Head of caudate nucleus (tissue), 42 donors: Measurements from ENCODE around the gene SPATA46.

Experiments used
- DNase-seq, 42 donors: peaks; one replicate each; pipeline versions ENCODE4 v3.0.0 to v3.0.0-alpha.2; 2020 to 2021; ENCODE audit warnings: mixed read lengths in 7 of 42
- intact Hi-C: fragments of 100-400 bp; cut with DNase I; formaldehyde crosslinking; loops from one replicate; pipeline ENCODE4 v1.15.0; 2022

The SPATA46 gene

DNA sequence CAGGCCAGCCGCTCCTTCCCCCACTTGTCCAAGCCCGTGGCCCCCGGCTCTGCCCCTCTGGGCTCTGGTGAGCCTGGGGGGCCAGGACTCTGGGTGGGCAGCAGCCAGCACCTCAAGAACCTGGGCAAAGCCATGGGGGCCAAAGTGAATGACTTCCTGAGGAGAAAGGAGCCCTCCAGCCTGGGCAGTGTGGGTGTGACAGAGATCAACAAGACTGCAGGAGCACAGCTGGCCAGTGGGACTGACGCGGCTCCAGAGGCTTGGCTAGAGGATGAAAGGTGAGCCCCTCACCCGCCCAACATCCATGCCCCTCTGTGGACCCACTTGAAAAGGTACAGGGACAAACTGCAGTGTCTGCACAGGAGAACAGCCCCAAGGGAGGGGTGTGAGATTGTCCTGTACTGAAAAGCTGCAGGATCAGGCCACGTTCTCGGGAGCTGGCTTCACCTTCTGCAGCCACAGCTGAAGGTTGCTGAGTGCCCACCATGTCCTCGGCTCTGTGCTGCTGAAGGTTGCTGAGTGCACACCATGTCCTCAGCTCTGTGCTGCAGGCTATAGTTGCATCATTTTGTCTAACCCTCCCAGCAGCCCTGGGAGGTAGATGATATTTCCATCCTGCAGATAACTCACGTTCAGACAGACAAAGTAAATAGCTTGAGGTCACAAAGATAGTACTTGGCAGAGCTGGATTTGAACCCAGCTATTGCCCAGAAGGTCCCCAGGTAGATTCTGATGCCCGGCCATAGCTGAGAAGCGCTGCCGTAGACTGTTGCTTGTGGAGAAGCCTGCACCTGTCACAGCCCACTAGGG, 5.5 kb upstream of the SPATA46 start:
- intact Hi-C loops = no loop called here
- DNase-seq = peak in 2 of 42 donors; percentile 9 to 10

DNA sequence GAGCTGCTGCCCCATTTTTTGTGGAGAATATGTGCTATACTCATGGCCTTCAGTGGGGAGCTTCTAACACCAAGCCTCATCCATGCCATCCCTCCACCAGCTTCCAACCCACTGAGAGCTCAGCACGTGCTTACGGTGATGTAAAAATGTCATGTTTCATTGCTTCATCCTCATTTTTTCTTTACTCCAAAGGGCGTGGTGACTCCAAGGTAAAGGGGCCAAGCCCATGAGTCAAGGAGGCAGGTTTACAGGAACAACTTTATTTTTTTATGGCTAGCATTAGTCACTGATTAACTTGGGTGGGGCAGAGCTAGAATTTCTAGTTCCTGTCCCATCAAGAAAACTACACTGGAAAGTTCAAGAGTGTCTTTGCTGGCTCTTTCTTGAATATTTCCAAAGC, 4.7 kb upstream of the SPATA46 start, which contains the start of gene C1orf226:
C1orf226 (plus strand) TSS at position 346 of the 400 bp plus-strand sequence. CDS start 174 bp downstream, outside the sequence.
- intact Hi-C loops = no loop called here
- DNase-seq = peak in 2 of 42 donors; percentile 4

DNA sequence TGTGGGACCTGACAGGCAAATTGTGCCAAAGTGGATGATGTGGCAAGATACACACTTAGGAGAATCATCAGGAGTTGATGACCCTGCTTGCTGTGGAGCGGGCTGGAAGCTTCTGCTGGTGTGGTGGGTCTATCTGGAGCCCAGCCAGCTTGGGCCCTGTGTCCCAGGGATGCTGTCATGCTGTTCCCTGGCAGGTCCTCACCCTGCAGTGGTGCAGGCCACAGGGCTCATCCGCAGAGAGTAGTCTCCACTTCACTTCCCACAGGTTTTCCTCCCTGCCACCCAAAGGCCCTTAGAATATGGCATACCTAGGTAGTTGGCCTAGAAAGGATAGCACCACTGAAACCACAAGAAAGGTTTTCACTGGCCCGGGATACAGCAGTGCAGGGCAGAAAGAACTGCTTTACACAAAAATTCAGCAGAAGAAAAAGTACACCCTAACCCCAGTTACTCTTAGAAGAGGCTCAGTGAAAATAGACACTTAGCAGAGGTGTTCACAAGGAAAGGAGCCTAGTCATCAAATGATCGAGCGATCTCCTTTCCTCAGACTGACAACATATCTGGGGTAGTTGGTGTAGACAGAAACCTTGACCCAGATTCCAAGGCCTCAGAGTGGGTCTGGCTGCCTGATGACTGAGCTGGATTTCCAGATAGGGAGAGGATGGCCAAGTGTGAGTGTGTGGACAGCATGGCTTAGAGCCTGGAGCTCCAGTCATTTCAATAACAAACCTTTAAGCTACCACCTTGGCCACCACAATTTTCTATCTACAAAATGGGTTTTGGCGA, 3.6 kb upstream of the SPATA46 start:
- intact Hi-C loops = no loop called here

DNA sequence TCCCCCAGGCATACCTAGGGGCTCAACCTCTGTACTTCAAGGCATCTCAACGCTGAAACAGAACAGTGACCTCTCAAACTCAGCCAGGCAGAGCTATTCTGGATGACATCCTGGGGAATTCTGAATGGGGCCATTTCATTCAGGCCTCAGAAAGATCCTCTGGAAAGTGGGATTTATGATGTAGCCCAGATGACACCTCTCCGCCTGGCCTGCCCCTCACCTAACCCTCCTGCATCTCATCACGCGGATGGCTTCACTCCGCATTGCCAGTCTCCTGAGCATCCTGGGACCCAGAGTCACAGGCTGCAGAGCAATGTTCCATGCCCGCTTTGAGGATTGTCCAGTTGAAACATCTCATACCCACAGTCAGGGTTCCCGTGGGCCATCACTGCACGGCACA, 1.2 kb downstream of the SPATA46 start:
- no peak for DNase-seq

More for the DNA sequence above, 3.6 kb upstream of the SPATA46 start:
- DNase-seq = peak in 2 of 42 donors; percentile 10 to 34

DNA sequence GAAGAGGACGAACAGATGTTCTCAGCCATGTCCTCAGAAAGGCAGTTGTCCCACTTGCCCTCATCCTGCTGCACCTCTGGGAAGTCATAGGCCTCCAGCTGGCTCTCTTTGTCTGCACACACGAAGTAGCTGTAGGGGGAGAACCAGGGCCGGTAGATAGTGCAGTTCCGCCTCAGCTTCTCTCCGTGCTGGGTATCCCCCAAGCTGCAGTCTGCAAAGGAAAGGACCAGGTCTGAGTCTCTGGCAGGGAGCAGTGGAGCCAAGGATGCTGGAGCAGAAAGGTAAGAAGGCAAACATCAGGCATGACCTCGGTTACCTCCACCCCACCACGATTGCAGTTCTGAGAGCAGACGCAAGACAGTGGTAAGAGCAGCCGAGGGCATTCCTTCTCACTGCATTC, 2.2 kb downstream of the SPATA46 start:
- DNase-seq = no peak
- intact Hi-C loops = no loop called here

More for the DNA sequence above, 1.2 kb downstream of the SPATA46 start:
- intact Hi-C loops = no loop called here

GRCh38 chr1:162373541-162374260, 3.0 kb downstream of the SPATA46 start:
- no peak for DNase-seq
- intact Hi-C loops = no loop called here

DNA sequence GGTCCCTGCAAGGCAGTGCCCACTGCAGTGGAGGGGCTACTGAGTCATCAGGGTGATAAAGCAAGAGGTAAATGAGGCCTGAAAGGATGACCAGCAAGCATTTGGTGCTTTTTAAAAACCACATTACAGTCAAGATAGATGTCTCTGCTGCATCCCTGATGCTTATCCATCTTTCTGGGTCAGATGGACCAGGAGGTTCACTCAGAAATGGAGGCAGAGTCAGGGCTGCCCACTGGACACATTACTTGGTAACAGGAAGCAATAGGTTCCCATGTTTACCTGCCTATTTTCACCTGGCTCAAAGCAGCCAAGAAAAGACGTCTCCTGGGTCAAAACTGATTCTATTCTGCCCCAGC, 3.6 kb downstream of the SPATA46 start:
- no peak for DNase-seq
- intact Hi-C loops = no loop called here

DNA sequence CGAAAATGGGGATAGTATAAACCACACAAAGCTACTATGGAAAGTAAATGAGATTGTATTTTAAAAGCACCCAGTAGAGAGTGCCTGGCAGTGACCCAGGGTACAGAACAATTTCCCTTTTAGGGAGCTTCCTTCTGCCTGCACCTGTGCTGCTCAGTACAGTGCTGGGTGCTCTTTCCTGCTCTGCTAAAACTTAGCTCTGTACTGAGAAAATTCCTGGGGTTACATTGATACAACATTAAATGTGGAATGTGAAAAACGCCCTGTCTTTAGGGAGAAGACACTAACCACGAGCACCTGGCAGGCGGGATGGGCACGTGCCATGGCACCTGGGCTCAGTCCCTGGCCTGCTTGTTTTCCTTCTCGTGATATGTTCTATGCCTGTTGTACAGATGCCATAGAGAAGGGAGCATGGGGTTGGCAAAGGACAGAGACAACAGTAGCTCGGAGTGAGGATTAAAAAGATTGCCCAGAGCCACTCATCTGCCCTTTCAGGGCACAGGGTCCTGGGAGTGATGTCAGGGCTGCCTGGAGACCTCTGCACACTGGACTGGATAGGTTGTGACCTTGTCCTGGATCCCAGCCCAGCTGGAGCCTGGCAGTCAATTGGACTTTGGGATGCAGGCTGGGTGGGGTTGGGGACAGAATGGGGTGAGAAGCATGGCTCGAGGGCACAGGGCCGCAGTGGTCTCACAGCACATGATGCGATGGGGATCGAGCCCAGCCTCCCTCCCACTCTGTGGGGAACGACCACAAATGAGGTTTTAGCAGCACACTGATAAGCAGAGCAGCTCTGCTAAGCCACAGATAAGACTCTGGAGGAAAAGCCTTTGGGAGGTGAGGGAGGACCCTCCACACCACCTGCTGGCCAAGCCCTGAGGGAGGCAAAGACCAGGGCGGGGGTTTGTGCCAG, 4.2 kb downstream of the SPATA46 start:
- intact Hi-C loops = no loop called here
- peak in 1 of 42 donors; percentile 4 for DNase-seq

GRCh38 chr1:162371611-162372010, 5.0 kb downstream of the SPATA46 start:
- intact Hi-C loops = no loop called here
- peak in 1 of 42 donors; percentile 7 for DNase-seq

- intact Hi-C loops = no loop called here
- DNase-seq = peak in 2 of 42 donors; percentile 2 to 5
Observed at GRCh38 chr1:162370721-162371120, 5.9 kb downstream of the SPATA46 start.

- no peak for DNase-seq
- intact Hi-C loops = no loop called here
Observed at GRCh38 chr1:162370161-162370560, 6.5 kb downstream of the SPATA46 start.

GRCh38 chr1:162369571-162369970, 7.1 kb downstream of the SPATA46 start:
- intact Hi-C loops = no loop called here
- peak in 2 of 42 donors; percentile 7 to 33 for DNase-seq

DNA sequence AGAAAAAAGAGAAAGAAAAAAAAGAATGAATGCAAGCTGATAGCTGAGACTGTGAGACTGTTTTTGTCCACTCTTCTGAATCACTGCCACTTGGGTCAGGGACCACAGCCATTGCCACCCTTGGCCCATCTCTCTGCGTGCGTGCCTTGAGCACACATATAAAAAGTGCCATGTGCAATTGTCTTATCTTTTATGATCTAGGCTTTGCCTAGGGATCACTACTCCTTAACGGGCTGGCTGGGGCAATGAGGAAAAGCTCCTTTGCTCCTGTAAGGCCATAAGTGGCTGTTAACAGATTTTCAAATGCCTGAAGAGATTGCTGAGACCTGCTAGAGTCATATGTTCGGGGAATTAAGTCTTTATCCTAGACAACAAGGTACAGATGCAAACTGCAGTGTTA, 8.2 kb downstream of the SPATA46 start:
- DNase-seq = no peak
- intact Hi-C loops = no loop called here

GRCh38 chr1:162367772-162368171, 8.9 kb downstream of the SPATA46 start:
- DNase-seq = no peak

GRCh38 chr1:162367073-162367472, 9.6 kb downstream of the SPATA46 start:
- DNase-seq = no peak

More at GRCh38 chr1:162367772-162368171, 8.9 kb downstream of the SPATA46 start:
- intact Hi-C loops = no loop called here

DNA sequence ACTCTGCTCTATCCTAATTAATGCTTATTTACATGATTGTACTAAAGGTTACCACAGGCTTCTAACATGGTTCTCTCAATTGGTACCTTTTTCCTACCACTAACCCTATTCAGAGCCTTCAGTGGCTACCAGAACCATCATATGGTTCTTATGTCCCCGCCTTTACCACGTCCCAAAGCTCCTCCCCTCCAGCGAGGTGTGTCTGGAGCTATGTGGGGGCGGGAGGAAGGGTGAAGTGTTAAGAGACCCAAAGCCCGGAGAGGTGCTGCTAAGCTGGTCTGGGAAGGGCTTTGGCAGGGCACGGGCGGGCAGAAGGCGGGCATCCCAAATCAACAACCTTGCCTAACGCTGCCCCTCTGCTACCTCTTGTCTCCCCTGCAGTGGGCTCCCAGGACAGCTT, 10.0 kb downstream of the SPATA46 start:
- intact Hi-C loops = no loop called here
- no peak for DNase-seq

More at GRCh38 chr1:162367073-162367472, 9.6 kb downstream of the SPATA46 start:
- intact Hi-C loops = no loop called here

- no peak for DNase-seq
- intact Hi-C loops = no loop called here
Observed at GRCh38 chr1:162366149-162366548, 10.5 kb downstream of the SPATA46 start.

GRCh38 chr1:162365284-162366020, 11.2 kb downstream of the SPATA46 start:
- intact Hi-C loops = no loop called here
- DNase-seq = no peak
